Measurements from ENCODE around the gene RNF168.

RNF168 gene

DNA sequence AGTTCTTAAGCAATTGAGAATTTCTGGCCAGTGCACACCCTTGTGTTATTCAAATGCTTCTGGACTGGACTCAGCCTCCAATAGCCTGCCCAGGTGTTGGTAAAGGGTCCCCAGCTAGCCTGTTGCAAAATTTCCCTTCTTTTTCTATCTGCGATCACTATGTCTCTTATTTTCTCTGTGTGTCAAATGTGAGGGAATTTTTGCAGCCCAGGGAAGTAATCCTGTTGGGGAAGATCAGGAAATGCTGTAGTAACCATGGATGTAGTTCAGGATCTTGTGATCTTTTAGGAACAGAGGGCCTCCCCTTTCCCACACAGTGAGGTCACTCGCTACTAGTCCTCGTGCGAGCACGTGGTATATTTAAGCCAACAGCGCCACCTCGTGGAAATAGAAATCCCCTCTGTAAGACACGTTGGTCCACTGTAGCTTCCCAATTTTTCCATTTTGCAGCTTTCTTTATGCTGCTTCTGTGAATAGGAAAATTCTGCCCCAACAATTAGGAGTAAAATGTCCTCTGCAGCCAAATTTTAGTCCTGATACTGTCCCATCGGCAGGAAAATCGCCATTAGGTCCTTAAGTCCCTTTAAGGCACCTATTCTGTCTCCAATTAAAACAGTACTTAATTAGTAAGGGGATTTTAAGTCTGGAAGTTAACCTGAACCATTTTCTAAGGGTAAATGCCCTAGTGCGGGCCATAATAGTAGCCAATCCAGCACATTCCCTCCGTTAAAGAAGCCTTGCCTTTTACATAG, 15.6 kb upstream of the RNF168 start:
- no peak overlapping the region for H3K4me3 ChIP-seq (ENCODE audit: low read depth, low read length)
- peak; percentile 76 for DNase-seq (ENCODE audit: low read depth)
- TF ChIP-seq POLR2A (IDR thresholded peaks at IDR 0.05; ENCODE audit: extremely low read depth, insufficient read length) (no peak), MYC (IDR thresholded peaks at IDR 0.05; ENCODE audit: low read depth, low read length) (peak; percentile 99), MAX (IDR thresholded peaks at IDR 0.05; ENCODE audit: low read depth, low read length) (peak; percentile 100)
- TF ChIP-seq, protein P1, sequence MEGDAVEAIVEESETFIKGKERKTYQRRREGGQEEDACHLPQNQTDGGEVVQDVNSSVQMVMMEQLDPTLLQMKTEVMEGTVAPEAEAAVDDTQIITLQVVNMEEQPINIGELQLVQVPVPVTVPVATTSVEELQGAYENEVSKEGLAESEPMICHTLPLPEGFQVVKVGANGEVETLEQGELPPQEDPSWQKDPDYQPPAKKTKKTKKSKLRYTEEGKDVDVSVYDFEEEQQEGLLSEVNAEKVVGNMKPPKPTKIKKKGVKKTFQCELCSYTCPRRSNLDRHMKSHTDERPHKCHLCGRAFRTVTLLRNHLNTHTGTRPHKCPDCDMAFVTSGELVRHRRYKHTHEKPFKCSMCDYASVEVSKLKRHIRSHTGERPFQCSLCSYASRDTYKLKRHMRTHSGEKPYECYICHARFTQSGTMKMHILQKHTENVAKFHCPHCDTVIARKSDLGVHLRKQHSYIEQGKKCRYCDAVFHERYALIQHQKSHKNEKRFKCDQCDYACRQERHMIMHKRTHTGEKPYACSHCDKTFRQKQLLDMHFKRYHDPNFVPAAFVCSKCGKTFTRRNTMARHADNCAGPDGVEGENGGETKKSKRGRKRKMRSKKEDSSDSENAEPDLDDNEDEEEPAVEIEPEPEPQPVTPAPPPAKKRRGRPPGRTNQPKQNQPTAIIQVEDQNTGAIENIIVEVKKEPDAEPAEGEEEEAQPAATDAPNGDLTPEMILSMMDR (IDR thresholded peaks at IDR 0.05; ENCODE audit: low read depth, low read length), result peak; percentile 34

DNA sequence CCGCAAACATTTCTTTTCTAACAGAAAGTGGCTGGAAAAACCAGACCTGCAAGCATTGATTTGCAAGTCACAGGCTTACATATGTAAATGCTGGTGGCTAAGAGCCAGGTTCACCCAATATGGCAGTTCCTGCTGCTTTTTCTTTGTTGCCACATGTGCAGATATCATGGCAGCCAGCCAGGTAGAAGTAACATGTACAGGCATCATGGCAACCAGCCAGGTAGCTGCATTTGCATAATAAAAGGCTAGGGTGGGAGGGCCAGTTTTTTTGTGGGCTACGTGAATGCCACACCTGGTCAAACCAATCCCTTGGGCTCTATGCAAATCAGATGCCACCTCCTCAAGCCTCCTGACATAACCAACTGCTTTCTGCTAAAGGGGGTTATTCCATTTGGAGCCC, 14.4 kb upstream of the RNF168 start:
- DNase-seq (ENCODE audit: low read depth), result no peak
- no peak overlapping the region for H3K4me3 ChIP-seq (ENCODE audit: low read depth, low read length)

DNA sequence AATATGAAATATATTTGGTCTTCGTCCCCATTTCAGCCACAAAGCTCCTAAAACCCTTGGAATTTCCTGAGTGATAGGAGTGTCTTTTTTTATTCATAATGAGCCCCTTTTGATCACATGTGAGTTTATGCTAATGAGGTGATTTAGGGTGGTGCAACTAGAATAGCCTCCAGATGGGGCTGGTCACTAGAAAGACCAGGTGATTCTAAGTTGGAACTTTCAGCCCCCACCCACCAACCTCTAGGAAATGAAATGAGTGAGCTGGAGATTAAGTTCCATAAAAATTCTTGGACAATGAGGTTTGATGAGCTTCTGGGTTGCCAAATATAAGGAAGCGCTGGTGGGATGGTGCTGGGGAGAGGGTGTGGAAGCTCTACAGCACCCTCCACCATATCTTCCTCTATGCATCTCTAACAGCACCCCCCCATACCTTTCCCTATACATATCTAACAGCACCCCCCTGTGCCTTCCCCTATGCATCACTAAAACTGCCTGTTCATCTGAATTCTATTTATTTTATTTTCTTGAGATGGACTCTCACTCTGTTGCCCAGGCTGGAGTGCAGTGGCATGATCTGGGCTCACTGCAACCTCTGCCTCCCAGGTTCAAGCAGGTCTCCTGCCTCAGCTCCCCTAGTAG, 13.7 kb upstream of the RNF168 start:
- TF ChIP-seq POLR2A (IDR thresholded peaks at IDR 0.05; ENCODE audit: extremely low read depth, insufficient read length), result no peak
- TF ChIP-seq MAX (IDR thresholded peaks at IDR 0.05; ENCODE audit: low read depth, low read length), result no peak
- no peak for DNase-seq (ENCODE audit: low read depth)
- no peak overlapping the region for H3K4me3 ChIP-seq (ENCODE audit: low read depth, low read length)

More for the DNA sequence above, 14.4 kb upstream of the RNF168 start:
- TF ChIP-seq, protein P1 (IDR thresholded peaks at IDR 0.05; ENCODE audit: low read depth, low read length), result no peak
- TF ChIP-seq MYC (IDR thresholded peaks at IDR 0.05; ENCODE audit: low read depth, low read length) (no peak), MAX (IDR thresholded peaks at IDR 0.05; ENCODE audit: low read depth, low read length) (no peak), POLR2A (IDR thresholded peaks at IDR 0.05; ENCODE audit: extremely low read depth, insufficient read length) (no peak)

GRCh38 chr3:196514913-196515621, 11.5 kb upstream of the RNF168 start, which contains the start of gene SMCO1:
TSS of gene SMCO1 (minus strand) at chr3:196515346. CDS start at chr3:196515209, 137 bp downstream.
- TF ChIP-seq POLR2A (IDR thresholded peaks at IDR 0.05; ENCODE audit: extremely low read depth, insufficient read length), result no peak
- no peak for TF ChIP-seq MAX (IDR thresholded peaks at IDR 0.05; ENCODE audit: low read depth, low read length)
- no peak for TF ChIP-seq MYC (IDR thresholded peaks at IDR 0.05; ENCODE audit: low read depth, low read length)
- TF ChIP-seq, protein P1 (IDR thresholded peaks at IDR 0.05; ENCODE audit: low read depth, low read length), result no peak
- no peak within 1 kb of the TSS for H3K4me3 ChIP-seq (ENCODE audit: low read depth, low read length)
- no peak for DNase-seq (ENCODE audit: low read depth)

DNA sequence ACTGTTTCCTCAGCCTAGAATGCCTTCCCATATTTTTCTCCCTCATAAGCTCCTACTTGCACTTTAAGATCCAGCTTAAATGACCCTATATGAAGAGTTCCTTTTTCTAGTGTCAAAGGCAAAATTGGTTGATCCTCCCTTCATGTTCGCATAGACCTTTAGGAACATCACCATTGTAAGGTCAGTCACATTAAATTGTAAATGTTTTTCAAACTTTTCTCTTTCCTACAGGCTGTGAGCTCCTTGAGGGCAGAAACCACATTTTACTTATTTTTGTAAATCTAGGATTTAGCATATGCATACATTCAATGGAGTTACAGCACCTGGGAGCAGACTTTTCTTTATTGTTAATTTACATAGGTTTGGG, 10.8 kb upstream of the RNF168 start:
- no peak for TF ChIP-seq MAX (IDR thresholded peaks at IDR 0.05; ENCODE audit: low read depth, low read length)
- TF ChIP-seq MYC (IDR thresholded peaks at IDR 0.05; ENCODE audit: low read depth, low read length), result no peak
- no peak for TF ChIP-seq POLR2A (IDR thresholded peaks at IDR 0.05; ENCODE audit: extremely low read depth, insufficient read length)
- TF ChIP-seq, protein P1 (IDR thresholded peaks at IDR 0.05; ENCODE audit: low read depth, low read length), result no peak
- no peak overlapping the region for H3K4me3 ChIP-seq (ENCODE audit: low read depth, low read length)
- DNase-seq (ENCODE audit: low read depth), result no peak
